ENCODE measurements around the gene APOBEC4. TPM values are rescaled to one million over a fixed set of nuclear protein-coding genes. Genes with fewer than 3 reads are reported as not detected.
"Not testable (repeated sequence)": the region's sequence is repeated elsewhere in the genome, so short reads cannot be mapped to it uniquely, and the experiment has no call there.

The APOBEC4 gene
- total RNA-seq, 1 donor from 2014 or later: not detected

DNA sequence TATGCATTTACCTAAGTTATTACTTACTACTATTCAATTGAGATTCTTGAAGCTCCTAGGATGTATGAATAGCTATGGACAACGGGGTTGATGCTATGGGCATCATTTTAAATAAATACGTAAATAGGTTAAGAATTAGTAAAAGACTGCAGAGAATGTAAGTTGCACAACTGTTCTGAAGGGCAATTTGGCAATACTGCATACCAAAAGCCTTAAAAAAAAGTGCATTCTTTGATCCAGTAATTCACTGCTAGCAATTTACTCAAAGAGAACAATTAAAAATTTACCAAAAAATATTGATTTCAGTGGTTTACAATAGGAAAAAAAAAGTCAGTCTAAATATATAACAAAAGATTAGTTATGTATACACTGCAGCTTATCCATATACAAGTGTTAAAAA is 21.0 kb downstream of the APOBEC4 start:
- intact Hi-C loops (cut with DNase I): no loop called here
- H3K4me1 ChIP-seq: peaks cover 58% of the 10 kb centered on the region

DNA sequence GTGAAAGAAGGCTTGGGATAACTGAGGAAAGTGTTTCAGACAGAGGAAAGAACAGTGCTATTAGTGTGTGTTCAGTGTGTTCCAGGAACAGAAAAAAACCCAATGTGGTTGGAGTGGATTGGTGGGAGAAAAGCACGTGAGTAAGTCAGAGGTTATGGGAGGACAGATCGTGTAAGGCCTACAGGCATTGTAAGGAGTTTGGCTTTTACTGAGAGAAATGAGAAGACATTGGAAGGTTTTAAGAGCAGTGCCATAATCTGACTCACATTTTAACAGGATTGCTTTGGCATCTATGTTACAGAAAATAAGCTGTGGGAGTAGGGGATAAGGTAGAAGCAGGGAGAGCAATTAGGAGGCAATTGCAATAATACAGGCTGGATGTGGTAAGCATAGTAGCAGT is 22.4 kb downstream of the APOBEC4 start:
- TF ChIP-seq, protein P1, sequence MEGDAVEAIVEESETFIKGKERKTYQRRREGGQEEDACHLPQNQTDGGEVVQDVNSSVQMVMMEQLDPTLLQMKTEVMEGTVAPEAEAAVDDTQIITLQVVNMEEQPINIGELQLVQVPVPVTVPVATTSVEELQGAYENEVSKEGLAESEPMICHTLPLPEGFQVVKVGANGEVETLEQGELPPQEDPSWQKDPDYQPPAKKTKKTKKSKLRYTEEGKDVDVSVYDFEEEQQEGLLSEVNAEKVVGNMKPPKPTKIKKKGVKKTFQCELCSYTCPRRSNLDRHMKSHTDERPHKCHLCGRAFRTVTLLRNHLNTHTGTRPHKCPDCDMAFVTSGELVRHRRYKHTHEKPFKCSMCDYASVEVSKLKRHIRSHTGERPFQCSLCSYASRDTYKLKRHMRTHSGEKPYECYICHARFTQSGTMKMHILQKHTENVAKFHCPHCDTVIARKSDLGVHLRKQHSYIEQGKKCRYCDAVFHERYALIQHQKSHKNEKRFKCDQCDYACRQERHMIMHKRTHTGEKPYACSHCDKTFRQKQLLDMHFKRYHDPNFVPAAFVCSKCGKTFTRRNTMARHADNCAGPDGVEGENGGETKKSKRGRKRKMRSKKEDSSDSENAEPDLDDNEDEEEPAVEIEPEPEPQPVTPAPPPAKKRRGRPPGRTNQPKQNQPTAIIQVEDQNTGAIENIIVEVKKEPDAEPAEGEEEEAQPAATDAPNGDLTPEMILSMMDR (IDR thresholded peaks at IDR 0.05): no peak
- H3K9me3 ChIP-seq: no peaks in the 10 kb centered on the region
- H3K27me3 ChIP-seq: no peaks in the 10 kb centered on the region
- ATAC-seq: no peak
- DNase-seq: no peak
- H3K4me1 ChIP-seq: peaks cover 69% of the 10 kb centered on the region
- peaks cover 52% of the 10 kb centered on the region for H3K36me3 ChIP-seq
- peak overlapping the region; percentile 11 for H3K4me3 ChIP-seq
- H3K27ac ChIP-seq: peak overlapping the region; percentile 37
- intact Hi-C loops (cut with DNase I): no loop called here

More for the DNA sequence above, 21.0 kb downstream of the APOBEC4 start:
- Histone ChIP-seq H3K4me3 (peak overlapping the region; percentile 88), H3K36me3 (peaks cover 44% of the 10 kb centered on the region), H3K9me3 (no peaks in the 10 kb centered on the region), H3K27ac (peak overlapping the region; percentile 24), H3K27me3 (no peaks in the 10 kb centered on the region)
- ATAC-seq (no peak), DNase-seq (no peak)
- TF ChIP-seq, protein P1 (IDR thresholded peaks at IDR 0.05): no peak

DNA sequence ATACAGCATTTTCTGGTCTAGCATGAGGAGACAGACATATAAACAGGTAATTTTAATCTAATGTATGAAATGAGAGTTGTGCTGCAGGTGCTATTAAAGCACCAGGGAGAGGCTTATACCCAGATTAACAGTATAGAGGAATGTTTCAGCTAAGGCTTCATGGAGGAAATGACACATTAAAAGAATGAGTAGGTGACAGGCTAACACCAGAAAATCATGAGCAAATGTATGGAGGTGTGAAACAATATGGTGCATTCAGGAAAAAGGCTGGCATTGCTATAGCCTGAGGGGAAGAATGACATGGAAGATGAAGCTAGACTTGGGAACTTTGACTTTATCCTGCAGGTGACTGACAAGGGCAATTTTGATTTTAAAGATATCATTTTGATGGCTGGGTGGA is 24.6 kb downstream of the APOBEC4 start:
- no peaks in the 10 kb centered on the region for H3K9me3 ChIP-seq
- peaks cover 77% of the 10 kb centered on the region for H3K4me1 ChIP-seq
- H3K27me3 ChIP-seq: no peaks in the 10 kb centered on the region
- intact Hi-C loops (cut with DNase I): no loop called here
- peaks cover 64% of the 10 kb centered on the region for H3K36me3 ChIP-seq
- DNase-seq (no peak), ATAC-seq (no peak)
- H3K4me3 ChIP-seq: no peak overlapping the region
- H3K27ac ChIP-seq: no peak overlapping the region
- TF ChIP-seq, protein P1 (IDR thresholded peaks at IDR 0.05): no peak

DNA sequence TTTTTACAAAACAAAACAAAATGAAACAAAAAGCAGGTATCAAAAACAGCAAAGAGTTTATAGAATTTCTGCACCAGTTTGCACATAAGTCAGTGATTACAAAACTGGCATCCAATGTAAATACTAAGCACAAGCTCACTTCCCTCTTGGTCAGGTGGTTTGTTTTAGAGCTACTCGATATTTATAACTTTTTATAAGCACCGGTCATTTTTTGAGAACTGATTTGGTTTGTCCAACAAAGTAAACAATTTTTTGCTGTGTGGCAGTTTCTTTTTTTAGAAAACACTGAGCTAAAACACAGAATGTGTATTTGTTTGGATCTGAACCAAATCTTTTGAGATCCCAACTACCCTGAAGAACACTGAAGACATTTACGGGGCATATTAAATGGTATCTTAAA is 26.9 kb downstream of the APOBEC4 start:
- ATAC-seq: peak; percentile 40
- H3K4me3 ChIP-seq; DNase-seq; H3K9me3 ChIP-seq; intact Hi-C loops (cut with DNase I); H3K27me3 ChIP-seq: not testable (repeated sequence)
- peaks cover 62% of the 10 kb centered on the region for H3K36me3 ChIP-seq
- H3K27ac ChIP-seq: peak overlapping the region; percentile 63
- peaks cover 63% of the 10 kb centered on the region for H3K4me1 ChIP-seq

DNA sequence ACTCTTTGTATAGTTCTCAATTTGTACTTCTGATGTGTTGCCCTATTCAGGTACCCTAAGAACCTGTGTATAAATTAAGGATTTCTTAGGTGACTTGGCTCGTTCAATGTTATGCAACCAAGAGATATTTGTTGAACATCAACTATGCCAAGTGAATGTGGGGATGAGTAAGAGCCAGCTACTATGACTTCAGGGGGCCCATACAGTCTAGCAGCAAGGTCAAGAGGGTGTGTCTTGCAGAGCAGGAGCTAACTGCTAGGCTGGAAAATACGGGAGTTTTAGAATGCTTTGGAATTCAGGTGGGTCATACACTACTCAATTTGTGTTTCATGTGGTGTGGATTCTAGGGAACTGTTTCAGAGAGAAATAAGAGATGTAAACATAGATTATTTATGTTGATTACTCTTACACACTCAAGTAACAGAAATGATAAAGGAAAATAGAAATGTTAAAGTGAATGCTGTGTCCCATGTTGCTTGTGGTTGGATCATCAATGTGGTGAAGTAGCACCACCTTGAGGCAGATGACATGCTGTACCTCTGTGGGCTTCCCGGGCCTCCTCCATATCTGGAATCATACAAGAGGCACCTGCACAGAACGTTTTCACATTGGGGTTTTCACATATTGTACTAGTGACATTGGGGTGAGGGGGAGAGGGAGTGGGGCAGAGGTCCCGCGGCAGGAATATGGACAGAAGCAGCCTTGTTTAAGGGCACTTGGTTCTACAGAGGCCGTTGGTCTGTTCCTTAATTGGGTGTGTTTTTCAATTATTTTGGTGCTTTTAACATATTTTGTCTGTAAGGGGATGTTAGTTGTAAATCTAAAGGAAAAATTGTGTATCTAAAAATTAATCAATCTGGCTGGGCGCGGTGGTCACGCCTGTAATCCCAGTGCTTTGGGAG is 30.0 kb downstream of the APOBEC4 start:
- Histone ChIP-seq H3K9me3 (no peaks in the 10 kb centered on the region), H3K4me1 (peaks cover 40% of the 10 kb centered on the region), H3K27me3 (no peaks in the 10 kb centered on the region), H3K36me3 (peaks cover 31% of the 10 kb centered on the region), H3K27ac (peak overlapping the region; percentile 14), H3K4me3 (no peak overlapping the region)
- TF ChIP-seq, protein P1 (IDR thresholded peaks at IDR 0.05): peak; percentile 66
- DNase-seq: no peak
- ATAC-seq: peak; percentile 98
- intact Hi-C loops (cut with DNase I): no loop called here

DNA sequence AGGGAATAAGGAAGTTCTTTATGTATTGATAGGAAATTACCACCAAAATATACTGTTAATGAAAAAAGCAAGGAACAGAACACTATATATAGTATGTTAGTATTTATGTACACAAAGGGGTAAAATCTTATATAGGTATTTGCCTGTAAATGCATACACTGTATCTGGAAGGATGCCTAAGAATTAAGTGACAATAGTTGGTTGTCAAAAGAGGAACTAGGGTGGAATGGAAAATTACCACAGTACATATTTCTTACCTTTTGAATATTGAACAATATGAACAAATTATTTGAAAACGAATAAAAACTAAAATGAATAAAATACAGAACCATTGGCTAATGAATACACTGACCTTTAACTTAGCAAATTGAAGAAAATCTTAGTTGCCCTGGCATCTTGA is 31.1 kb downstream of the APOBEC4 start:
- Histone ChIP-seq H3K4me3 (no peak overlapping the region), H3K27ac (peak overlapping the region; percentile 14), H3K4me1 (peaks cover 35% of the 10 kb centered on the region), H3K9me3 (no peaks in the 10 kb centered on the region), H3K36me3 (peaks cover 23% of the 10 kb centered on the region), H3K27me3 (no peaks in the 10 kb centered on the region)
- ATAC-seq (no peak), DNase-seq (no peak)
- intact Hi-C loops (cut with DNase I): no loop called here
- TF ChIP-seq, protein P1 (IDR thresholded peaks at IDR 0.05): no peak
